Keratinocyte (primary cell): ENCODE measurements around the gene RNU6-1. TPM values are rescaled to one million over a fixed set of nuclear protein-coding genes. Genes with fewer than 3 reads are reported as not detected.

ENCODE experiments used
- DNase-seq: peaks from one replicate; pipeline ENCODE4 v3.0.0-alpha.2; 2011; ENCODE audit warnings: low read depth, missing footprints, low spot score
- FAIRE-seq: peaks from 2 replicates; lab custom pipeline; 2011; peaks lifted over from hg19 to GRCh38; lab: Jason Lieb, UNC
- H2AFZ ChIP-seq: 2 replicates; pipeline ENCODE4 v1.6.0; 2012; ENCODE audit warnings: low read length, control low read depth, inconsistent platforms; ENCODE audit not compliant: control insufficient read depth
- H3K27ac ChIP-seq: 2 replicates; pipeline ENCODE4 v1.5.1; 2011; ENCODE audit warnings: low read length; ENCODE audit not compliant: control insufficient read depth, insufficient read depth
- H3K27me3 ChIP-seq: 3 replicates; pipeline ENCODE4 v1.6.0; 2011; ENCODE audit warnings: low read length; ENCODE audit not compliant: control insufficient read depth, insufficient read depth; ENCODE audit errors: extremely low read depth
- H3K36me3 ChIP-seq, 2 experiments: 2 replicates in 1 of 2; 3 replicates in 1 of 2; pipeline ENCODE4 v1.5.1; 2011; ENCODE audit warnings: low read length in 2 of 2, mild to moderate bottlenecking in 1 of 2; ENCODE audit not compliant: control insufficient read depth in 2 of 2, insufficient read depth in 2 of 2; ENCODE audit errors: extremely low read depth in 1 of 2
- H3K4me1 ChIP-seq: 3 replicates; pipeline ENCODE4 v1.5.1; 2011; ENCODE audit warnings: low read length; ENCODE audit not compliant: control insufficient read depth, insufficient read depth; ENCODE audit errors: extremely low read depth
- H3K4me2 ChIP-seq: 3 replicates; pipeline ENCODE4 v1.6.0; 2011; ENCODE audit warnings: low read depth, low read length; ENCODE audit not compliant: control insufficient read depth, insufficient read depth; ENCODE audit errors: extremely low read depth
- H3K4me3 ChIP-seq, 3 experiments: fragments of 200-600 bp in 1 of 3; sonication (generic) in 1 of 3; 2 replicates in 2 of 3; 3 replicates in 1 of 3; pipeline ENCODE4 v1.5.1; 2011 to 2016; ENCODE audit warnings: low read length in 3 of 3, mild to moderate bottlenecking in 3 of 3, control low read depth in 2 of 3, inconsistent platforms in 1 of 3, low read depth in 1 of 3, mixed read lengths in 1 of 3, mixed run types in 1 of 3, moderate library complexity in 1 of 3; ENCODE audit not compliant: control insufficient read depth in 2 of 3, insufficient read depth in 2 of 3; ENCODE audit errors: extremely low read depth in 1 of 3
- H3K79me2 ChIP-seq: 2 replicates; pipeline ENCODE4 v1.6.0; 2012; ENCODE audit warnings: low read length; ENCODE audit not compliant: control insufficient read depth, insufficient read depth
- H3K9ac ChIP-seq: 3 replicates; pipeline ENCODE4 v1.6.0; 2011; ENCODE audit warnings: low read length; ENCODE audit not compliant: control insufficient read depth, insufficient read depth; ENCODE audit errors: extremely low read depth
- H3K9me1 ChIP-seq: 3 replicates; pipeline ENCODE4 v1.6.0; 2011; ENCODE audit warnings: low read length; ENCODE audit not compliant: control insufficient read depth, insufficient read depth; ENCODE audit errors: extremely low read depth
- H3K9me3 ChIP-seq: 2 replicates; pipeline ENCODE4 v1.5.1; 2012; ENCODE audit warnings: low read depth, low read length; ENCODE audit not compliant: control insufficient read depth
- H4K20me1 ChIP-seq: 3 replicates; pipeline ENCODE4 v1.6.0; 2011; ENCODE audit warnings: low read length; ENCODE audit not compliant: control insufficient read depth, insufficient read depth; ENCODE audit errors: extremely low read depth
- EZH2 ChIP-seq: IDR thresholded peaks from one replicate; pipeline ENCODE4 v1.6.1; 2012; ENCODE audit warnings: inconsistent platforms, mild to moderate bottlenecking, low read length, moderate library complexity
- dilution Hi-C: fragments of 300-500 bp; cut with MboI; formaldehyde crosslinking; loops from one replicate; pipeline ENCODE4 v1.7.0; 2020; ENCODE audit warnings: low sequenced_read_pairs; ENCODE audit not compliant: extremely low pct_ligation_motif_present
- polyA plus RNA-seq, 5 experiments: library from polyadenylated mRNA; depleted of rRNA in 3 of 5; stranded (reverse) in 3 of 5; stranded (forward) in 1 of 5; unstranded in 1 of 5; fragments of >200 nt; gene quantifications; 1 replicate in 1 of 5; 2 replicates in 3 of 5; 3 replicates in 1 of 5; pipeline versions ENCODE4 v1.2.1 to v1.2.3, GENCODE V29; 2011 to 2012; ENCODE audit warnings: missing spikeins in 2 of 5, low read depth in 1 of 5, low replicate concordance in 1 of 5
- TF ChIP-seq, protein P1 (sequence below), 3 experiments: IDR thresholded peaks in 1 of 3; conservative IDR thresholded peaks in 1 of 3; optimal IDR thresholded peaks in 1 of 3; 2 replicates in 2 of 3; 3 replicates in 1 of 3; pipeline versions ENCODE3 to v1.5.1; 2011; ENCODE audit warnings: low read length in 3 of 3, mild to moderate bottlenecking in 3 of 3, moderate library complexity in 2 of 3, control low read depth in 1 of 3, inconsistent platforms in 1 of 3; ENCODE audit not compliant: insufficient read depth in 2 of 3; ENCODE audit errors: extremely low read depth in 1 of 3

The RNU6-1 gene
- polyA plus RNA-seq, 1 donor (not counting 4 experiments of a cell fraction or from before 2014, with no cell fraction given) = not detected

DNA sequence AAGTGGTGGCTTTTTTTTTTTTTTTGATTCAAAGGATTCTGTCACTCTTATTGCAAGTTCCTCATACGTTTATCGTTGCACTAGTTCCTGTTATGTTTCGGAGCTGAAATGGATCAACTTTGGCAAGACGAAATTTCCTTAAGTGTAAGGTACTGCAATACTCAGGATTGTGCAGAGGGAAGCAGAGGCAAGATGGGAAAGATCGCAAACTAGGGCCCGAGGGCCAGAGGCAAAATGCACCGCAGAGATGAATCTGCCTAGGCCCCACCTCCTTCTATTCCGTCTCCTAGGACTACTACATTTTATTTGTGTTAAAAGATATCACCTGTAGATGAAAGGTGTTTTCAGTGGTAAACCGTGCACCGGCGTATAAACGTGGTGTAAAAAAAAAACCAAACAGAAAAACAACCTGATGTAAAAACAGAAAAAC is 331 bp downstream of the RNU6-1 start:
- peak overlapping the region; percentile 96 for H3K4me2 ChIP-seq
- TF ChIP-seq EZH2 = no peak
- TF ChIP-seq, protein P1, sequence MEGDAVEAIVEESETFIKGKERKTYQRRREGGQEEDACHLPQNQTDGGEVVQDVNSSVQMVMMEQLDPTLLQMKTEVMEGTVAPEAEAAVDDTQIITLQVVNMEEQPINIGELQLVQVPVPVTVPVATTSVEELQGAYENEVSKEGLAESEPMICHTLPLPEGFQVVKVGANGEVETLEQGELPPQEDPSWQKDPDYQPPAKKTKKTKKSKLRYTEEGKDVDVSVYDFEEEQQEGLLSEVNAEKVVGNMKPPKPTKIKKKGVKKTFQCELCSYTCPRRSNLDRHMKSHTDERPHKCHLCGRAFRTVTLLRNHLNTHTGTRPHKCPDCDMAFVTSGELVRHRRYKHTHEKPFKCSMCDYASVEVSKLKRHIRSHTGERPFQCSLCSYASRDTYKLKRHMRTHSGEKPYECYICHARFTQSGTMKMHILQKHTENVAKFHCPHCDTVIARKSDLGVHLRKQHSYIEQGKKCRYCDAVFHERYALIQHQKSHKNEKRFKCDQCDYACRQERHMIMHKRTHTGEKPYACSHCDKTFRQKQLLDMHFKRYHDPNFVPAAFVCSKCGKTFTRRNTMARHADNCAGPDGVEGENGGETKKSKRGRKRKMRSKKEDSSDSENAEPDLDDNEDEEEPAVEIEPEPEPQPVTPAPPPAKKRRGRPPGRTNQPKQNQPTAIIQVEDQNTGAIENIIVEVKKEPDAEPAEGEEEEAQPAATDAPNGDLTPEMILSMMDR (optimal IDR thresholded peaks at IDR 0.05 in 1 of 3, IDR thresholded peaks at IDR 0.05 in 1 of 3, conservative IDR thresholded peaks at IDR 0.05 in 1 of 3; ENCODE audit: extremely low read depth in 1 of 3, insufficient read depth in 2 of 3, low read length in 3 of 3) = no peak
- H3K79me2 ChIP-seq = no peaks in the 10 kb centered on the region
- peak overlapping the region; percentile 93 for H3K27ac ChIP-seq
- DNase-seq (no peak), FAIRE-seq (no peak)
- peak overlapping the region; percentile 86 for H3K9ac ChIP-seq
- peak overlapping the region; percentile 32 for H2AFZ ChIP-seq
- no peaks in the 10 kb centered on the region for H3K9me1 ChIP-seq
- no peaks in the 10 kb centered on the region for H4K20me1 ChIP-seq
- peaks cover 21% of the 10 kb centered on the region for H3K4me1 ChIP-seq
- H3K9me3 ChIP-seq = no peaks in the 10 kb centered on the region
- H3K36me3 ChIP-seq = no peaks in the 10 kb centered on the region
- dilution Hi-C loops = no loop called here
- H3K27me3 ChIP-seq = peaks cover 17% of the 10 kb centered on the region
- H3K4me3 ChIP-seq = peak overlapping the region; percentile 20 to 90 (median 80)

DNA sequence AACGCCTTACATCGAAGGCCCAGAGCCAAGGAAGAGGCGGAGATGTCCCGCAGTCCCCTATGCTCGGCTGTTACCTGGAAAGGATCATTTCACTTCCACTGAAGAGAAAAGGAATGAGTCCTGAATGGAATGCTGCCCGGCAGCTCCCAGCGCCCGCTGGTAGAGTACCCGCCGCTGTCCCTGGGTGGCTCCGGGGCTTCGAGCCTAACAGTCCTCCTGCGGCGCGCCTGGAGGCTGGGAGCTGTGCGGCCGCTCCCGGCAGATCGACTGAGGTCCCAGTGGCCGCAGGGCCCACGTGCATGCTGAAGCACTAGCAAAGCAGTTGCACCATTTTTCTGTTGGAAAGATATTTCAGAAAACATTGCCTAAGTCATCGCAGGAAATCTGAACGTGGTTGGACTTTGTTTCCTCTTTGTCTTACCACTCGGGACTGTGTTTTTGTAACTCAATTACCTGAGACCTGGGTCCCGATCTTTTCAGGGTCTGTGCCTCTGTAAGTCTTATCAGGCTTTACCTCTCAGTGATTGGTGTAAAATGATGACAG is 984 bp downstream of the RNU6-1 start:
- Histone ChIP-seq H3K27ac (no peak overlapping the region), H3K4me3 (peak overlapping the region in 1 of 3 experiments; percentile 90), H3K9me1 (no peaks in the 10 kb centered on the region), H4K20me1 (no peaks in the 10 kb centered on the region), H3K27me3 (peaks cover 23% of the 10 kb centered on the region), H3K36me3 (no peaks in the 10 kb centered on the region), H3K9ac (peak overlapping the region; percentile 29), H3K79me2 (no peaks in the 10 kb centered on the region), H3K4me1 (peaks cover 25% of the 10 kb centered on the region), H3K4me2 (peak overlapping the region; percentile 96), H2AFZ (peak overlapping the region; percentile 55), H3K9me3 (no peaks in the 10 kb centered on the region)
- TF ChIP-seq, protein P1 (optimal IDR thresholded peaks at IDR 0.05 in 1 of 3, IDR thresholded peaks at IDR 0.05 in 1 of 3, conservative IDR thresholded peaks at IDR 0.05 in 1 of 3; ENCODE audit: extremely low read depth in 1 of 3, insufficient read depth in 2 of 3, low read length in 3 of 3) = no peak
- TF ChIP-seq EZH2 = no peak
- FAIRE-seq (no peak), DNase-seq (no peak)
- dilution Hi-C loops = no loop called here
